Measurements from ENCODE around the gene C21orf91. TPM values are rescaled to one million over a fixed set of nuclear protein-coding genes. Genes with fewer than 3 reads are reported as not detected.

Gene C21orf91
- total RNA-seq, 1 donor from 2014 or later: 22.5 TPM

DNA sequence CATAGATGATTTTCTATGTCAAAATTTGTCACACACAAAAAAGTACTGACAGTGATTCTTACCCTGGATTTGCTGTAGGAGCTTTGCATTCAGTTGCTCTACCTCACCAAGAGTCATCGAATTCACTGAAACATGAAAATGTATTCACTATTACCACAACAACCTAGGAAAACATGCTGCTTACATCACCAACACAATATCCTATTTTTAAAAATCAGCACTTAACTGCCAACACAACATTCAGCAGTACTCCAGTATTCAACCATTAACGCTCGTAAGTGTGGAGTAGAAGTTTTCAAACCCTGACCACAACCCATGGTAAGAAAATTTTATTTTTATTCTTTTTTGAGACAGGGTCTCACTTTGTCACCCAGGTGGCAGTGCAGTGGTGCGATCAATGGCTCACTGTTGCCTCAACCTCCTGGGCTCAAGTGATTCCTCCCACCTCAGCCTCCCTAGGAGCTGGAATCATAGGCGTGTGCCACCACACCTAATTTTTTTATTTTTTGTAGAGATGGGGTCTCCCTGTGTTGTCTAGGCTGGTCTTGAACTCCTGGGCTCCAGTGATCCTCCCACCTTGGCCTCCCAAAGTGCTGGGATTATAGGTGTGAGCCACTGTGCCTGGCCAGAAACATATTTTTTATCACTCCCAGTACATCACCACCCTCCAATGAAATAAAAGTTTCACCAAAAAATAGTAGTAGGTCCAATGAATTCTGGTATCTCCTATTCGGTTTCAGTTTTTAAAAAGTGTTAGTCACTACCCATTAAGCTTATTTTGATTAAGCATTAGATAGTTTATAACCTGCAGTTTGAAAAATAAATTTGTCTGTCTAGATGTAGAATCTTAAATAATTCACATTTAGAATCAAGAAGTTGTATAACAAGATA is 23.8 kb downstream of the C21orf91 start:
- Mint-ChIP-seq H3K27me3 (ENCODE audit: low read depth) (no peaks in the 10 kb centered on the region), H3K36me3 (ENCODE audit: low read depth) (peaks cover 61% of the 10 kb centered on the region), H3K4me3 (ENCODE audit: low read depth) (peak overlapping the region; percentile 13), H3K9me3 (no peaks in the 10 kb centered on the region), H3K27ac (peak overlapping the region; percentile 69), H3K4me1 (ENCODE audit: low read depth) (peaks cover 52% of the 10 kb centered on the region)
- intact Hi-C loops (cut with micrococcal nuclease): loop anchor here (1.0 to 2.0 kb wide), 2 partner anchors 11 to 19 kb away; no protein-coding TSS in a partner anchor
- no peak for DNase-seq (ENCODE audit: low spot score)

DNA sequence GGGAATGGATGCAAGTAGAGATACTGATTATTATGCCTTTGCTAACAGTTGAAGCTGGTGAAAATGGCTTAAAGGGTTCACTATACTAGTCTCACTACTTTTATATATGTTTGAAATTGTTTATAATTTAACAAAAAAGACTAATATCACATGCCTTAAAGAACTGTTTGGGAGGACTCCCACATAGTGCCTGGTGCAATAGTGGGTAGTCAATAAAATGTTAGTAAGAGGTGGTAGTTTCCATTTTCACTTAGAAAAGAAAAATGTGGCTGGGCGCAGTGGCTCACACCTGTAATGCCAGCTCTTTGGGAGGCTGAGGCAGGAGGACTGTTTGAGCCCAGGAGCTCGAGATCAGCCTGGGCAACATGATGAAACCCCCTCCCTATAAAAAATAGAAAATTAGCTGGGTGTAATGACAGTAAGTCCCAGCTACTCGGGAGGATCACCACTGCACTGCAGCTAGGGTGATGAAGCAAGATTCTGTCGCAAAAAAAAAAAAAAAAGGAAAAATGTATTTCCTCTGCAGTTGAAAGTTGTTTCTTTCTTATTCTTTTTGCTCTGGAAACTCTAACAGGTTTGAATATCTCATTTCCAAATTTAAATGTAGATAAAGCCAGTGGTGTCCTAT is 24.5 kb downstream of the C21orf91 start:
- Mint-ChIP-seq H3K9me3 (no peaks in the 10 kb centered on the region), H3K36me3 (ENCODE audit: low read depth) (peaks cover 60% of the 10 kb centered on the region), H3K27ac (peak overlapping the region; percentile 76), H3K4me1 (ENCODE audit: low read depth) (peaks cover 57% of the 10 kb centered on the region), H3K27me3 (ENCODE audit: low read depth) (no peaks in the 10 kb centered on the region), H3K4me3 (ENCODE audit: low read depth) (peak overlapping the region; percentile 52)
- DNase-seq (ENCODE audit: low spot score): no peak
- intact Hi-C loops (cut with micrococcal nuclease): loop anchor here (2.0 kb wide), 1 partner anchor 18 kb away; no protein-coding TSS in a partner anchor

DNA sequence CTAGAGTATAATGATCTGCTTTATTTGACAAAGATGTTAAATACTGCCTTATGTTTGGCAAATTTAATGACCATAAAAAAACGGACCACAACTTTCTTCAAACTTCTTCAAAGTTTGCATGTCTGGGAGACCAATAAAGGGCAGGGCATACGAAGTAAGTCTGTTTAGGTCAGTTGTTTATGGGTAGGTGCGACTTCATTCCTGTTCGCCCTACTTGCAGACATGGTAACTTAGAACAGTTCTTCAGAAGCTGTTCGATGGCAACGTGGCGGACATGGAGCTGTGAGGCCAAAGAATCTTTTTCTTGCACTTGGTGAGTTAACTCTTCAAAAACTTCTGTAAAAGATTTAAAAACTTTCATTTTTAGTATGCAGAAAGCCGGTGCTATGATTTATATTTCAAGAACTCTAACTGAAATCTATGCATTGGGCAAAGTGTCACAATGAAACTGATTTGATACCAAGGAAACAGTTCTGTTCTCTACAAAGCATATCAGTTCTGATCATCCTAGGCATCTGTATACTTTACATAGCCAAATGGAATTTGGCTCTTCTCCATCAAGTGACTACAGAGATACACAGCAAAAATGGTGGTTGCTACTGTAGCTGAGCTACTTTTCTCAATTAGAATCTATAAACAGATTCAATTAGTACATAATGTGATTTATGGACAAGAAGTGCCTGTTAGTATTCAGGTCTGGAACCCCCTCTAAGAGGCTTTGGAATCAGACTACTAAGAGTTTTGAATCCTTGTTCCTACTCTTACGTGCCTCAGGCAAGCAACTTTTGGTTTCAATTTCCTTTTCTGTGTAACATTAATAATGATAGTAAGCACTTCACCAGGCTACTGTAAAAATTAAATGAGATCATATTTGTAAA is 25.7 kb downstream of the C21orf91 start:
- H3K36me3 Mint-ChIP-seq (ENCODE audit: low read depth): peaks cover 55% of the 10 kb centered on the region
- no peaks in the 10 kb centered on the region for H3K9me3 Mint-ChIP-seq
- H3K27me3 Mint-ChIP-seq (ENCODE audit: low read depth): no peaks in the 10 kb centered on the region
- DNase-seq (ENCODE audit: low spot score): no peak
- intact Hi-C loops (cut with micrococcal nuclease): loop anchor here (1.0 to 2.0 kb wide), 3 partner anchors 8 to 26 kb away; partner anchors contain the start of gene C21orf91
- peaks cover 59% of the 10 kb centered on the region for H3K4me1 Mint-ChIP-seq (ENCODE audit: low read depth)
- H3K27ac Mint-ChIP-seq: peak overlapping the region; percentile 76
- peak overlapping the region; percentile 52 for H3K4me3 Mint-ChIP-seq (ENCODE audit: low read depth)

DNA sequence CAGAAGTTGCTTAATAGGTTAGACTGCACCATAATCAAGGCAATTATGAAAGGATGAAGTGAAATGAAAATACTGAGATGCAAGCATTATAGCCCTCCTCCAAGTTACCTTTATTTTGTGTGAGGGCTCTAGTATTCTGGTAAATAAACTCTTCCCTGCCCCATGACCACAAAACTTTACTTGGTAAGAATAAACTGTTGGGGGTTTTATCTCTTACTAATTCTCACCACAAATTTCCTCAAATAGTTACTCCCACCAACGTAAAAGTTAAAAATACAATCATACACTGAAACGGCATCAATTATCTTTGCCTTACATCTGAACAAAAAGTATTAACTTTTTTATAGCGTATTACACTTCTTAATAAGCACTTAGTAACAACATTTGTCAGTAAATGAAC is 29.5 kb downstream of the C21orf91 start:
- H3K9me3 Mint-ChIP-seq: peaks cover 7% of the 10 kb centered on the region
- peaks cover 78% of the 10 kb centered on the region for H3K4me1 Mint-ChIP-seq (ENCODE audit: low read depth)
- H3K27ac Mint-ChIP-seq: peak overlapping the region; percentile 31
- no peak for DNase-seq (ENCODE audit: low spot score)
- peaks cover 56% of the 10 kb centered on the region for H3K36me3 Mint-ChIP-seq (ENCODE audit: low read depth)
- intact Hi-C loops (cut with micrococcal nuclease): loop anchor here (5.0 kb wide), 1 partner anchor 297 kb away; no protein-coding TSS in a partner anchor
- H3K27me3 Mint-ChIP-seq (ENCODE audit: low read depth): no peaks in the 10 kb centered on the region
- peak overlapping the region; percentile 49 for H3K4me3 Mint-ChIP-seq (ENCODE audit: low read depth)

DNA sequence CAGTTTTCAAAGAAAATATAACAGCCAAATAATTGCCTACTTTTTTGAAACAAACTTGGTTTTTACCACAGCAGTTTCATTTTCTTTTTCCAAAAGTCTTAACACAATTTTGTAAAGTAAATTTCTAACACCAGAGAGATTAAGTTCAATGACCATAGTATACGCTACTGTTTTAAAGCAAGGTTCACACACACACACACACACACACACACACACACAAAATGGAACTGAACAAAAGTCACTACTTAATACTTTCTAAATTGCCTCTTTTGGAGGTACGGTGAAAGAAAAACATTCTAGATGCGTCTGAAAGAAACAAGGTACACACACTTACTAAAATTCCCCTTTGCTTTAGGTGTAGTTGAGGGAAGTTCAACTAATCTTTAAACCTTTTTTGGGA is 30.1 kb downstream of the C21orf91 start:
- intact Hi-C loops (cut with micrococcal nuclease): loop anchor here (5.0 kb wide), 1 partner anchor 297 kb away; no protein-coding TSS in a partner anchor

DNA sequence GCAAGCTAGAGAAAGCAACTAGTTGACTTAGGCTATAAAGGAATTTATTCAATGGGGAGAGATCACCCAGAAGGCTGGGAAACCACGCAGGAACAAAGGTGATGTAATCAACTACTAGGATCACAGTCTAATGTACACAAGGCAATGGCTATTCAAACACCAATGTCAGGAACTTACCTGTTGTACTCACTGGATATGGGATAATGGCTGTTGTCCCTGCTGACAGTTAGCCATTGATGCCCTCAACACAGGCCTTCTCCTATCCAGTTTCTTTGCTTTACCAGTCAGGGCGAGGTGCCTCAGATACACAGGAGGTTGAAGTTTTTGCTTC is 32.3 kb downstream of the C21orf91 start:
- Mint-ChIP-seq H3K9me3 (peaks cover 7% of the 10 kb centered on the region), H3K27ac (peak overlapping the region; percentile 75), H3K4me3 (ENCODE audit: low read depth) (peak overlapping the region; percentile 52), H3K4me1 (ENCODE audit: low read depth) (peaks cover 91% of the 10 kb centered on the region), H3K36me3 (ENCODE audit: low read depth) (peaks cover 55% of the 10 kb centered on the region), H3K27me3 (ENCODE audit: low read depth) (no peaks in the 10 kb centered on the region)
- no peak for DNase-seq (ENCODE audit: low spot score)
- intact Hi-C loops (cut with micrococcal nuclease): loop anchor here (5.0 kb wide), 1 partner anchor 295 kb away; no protein-coding TSS in a partner anchor

More for the DNA sequence above, 30.1 kb downstream of the C21orf91 start:
- peaks cover 80% of the 10 kb centered on the region for H3K4me1 Mint-ChIP-seq (ENCODE audit: low read depth)
- peaks cover 7% of the 10 kb centered on the region for H3K9me3 Mint-ChIP-seq
- DNase-seq (ENCODE audit: low spot score): no peak
- peak overlapping the region; percentile 65 for H3K27ac Mint-ChIP-seq
- H3K36me3 Mint-ChIP-seq (ENCODE audit: low read depth): peaks cover 52% of the 10 kb centered on the region
- H3K27me3 Mint-ChIP-seq (ENCODE audit: low read depth): no peaks in the 10 kb centered on the region
- no peak overlapping the region for H3K4me3 Mint-ChIP-seq (ENCODE audit: low read depth)

DNA sequence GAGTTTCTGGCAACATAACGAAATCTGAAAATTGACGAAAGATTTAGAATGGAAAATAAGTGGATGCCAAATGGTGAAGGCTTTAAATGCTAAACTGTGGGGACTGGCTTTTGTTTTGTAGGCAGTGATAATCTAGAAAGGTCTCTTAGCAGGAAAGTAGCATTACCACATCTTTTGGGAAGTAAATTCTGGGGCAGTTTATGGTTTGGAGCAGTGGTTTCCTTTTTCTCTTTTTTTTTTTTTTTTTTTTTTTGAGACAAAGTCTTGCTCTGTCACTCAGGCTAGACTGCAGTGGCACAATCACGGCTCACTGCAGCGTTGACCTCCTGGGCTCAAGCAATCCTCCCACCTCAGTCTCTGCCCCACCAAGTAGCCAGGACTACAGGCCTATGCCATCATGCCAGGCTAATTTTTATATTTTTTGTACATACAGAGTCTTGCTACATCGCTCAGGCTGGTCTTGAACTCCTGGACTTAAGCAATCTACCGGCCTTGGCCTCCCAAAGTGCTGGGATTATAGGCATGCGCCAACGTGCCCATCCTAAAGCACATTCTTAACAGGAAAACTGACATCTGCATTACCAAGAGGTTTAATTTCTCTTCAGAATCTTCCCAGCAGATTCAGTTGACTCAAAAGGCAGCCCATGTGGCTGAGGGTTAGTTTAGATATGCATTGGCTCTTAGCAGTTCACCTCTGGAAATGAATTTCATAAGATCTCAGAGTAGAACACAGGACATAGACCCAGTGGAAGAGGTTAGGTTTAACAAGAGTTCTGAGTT is 32.9 kb downstream of the C21orf91 start:
- peaks cover 7% of the 10 kb centered on the region for H3K9me3 Mint-ChIP-seq
- intact Hi-C loops (cut with micrococcal nuclease): loop anchor here (5.0 kb wide), 1 partner anchor 294 kb away; no protein-coding TSS in a partner anchor
- DNase-seq (ENCODE audit: low spot score): no peak
- peak overlapping the region; percentile 75 for H3K27ac Mint-ChIP-seq
- H3K4me1 Mint-ChIP-seq (ENCODE audit: low read depth): peaks cover 91% of the 10 kb centered on the region
- H3K4me3 Mint-ChIP-seq (ENCODE audit: low read depth): peak overlapping the region; percentile 52
- no peaks in the 10 kb centered on the region for H3K27me3 Mint-ChIP-seq (ENCODE audit: low read depth)
- peaks cover 54% of the 10 kb centered on the region for H3K36me3 Mint-ChIP-seq (ENCODE audit: low read depth)

DNA sequence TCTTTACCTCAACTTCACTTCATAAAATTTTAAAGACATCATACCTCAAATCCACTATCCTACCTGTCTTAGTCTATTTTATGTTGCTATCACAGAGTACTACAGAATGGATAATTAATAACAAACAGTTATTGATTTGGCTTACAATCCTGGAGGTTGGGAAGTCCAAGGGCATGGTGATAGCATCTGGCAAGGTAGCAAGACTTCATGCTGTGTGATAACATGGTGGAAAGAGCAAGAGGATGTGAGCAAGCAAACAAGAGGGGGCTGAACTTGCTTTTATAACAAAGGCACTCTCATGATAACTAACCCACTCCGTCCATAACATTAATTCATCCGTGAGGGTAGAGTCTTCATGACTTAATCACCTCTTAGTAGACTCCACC is 33.8 kb downstream of the C21orf91 start:
- Mint-ChIP-seq H3K4me1 (ENCODE audit: low read depth) (peaks cover 92% of the 10 kb centered on the region), H3K36me3 (ENCODE audit: low read depth) (peaks cover 54% of the 10 kb centered on the region), H3K4me3 (ENCODE audit: low read depth) (peak overlapping the region; percentile 60), H3K9me3 (peaks cover 7% of the 10 kb centered on the region), H3K27me3 (ENCODE audit: low read depth) (no peaks in the 10 kb centered on the region), H3K27ac (peak overlapping the region; percentile 90)
- intact Hi-C loops (cut with micrococcal nuclease): loop anchor here (1.0 to 5.0 kb wide), 3 partner anchors 8 to 293 kb away; no protein-coding TSS in a partner anchor
- no peak for DNase-seq (ENCODE audit: low spot score)

DNA sequence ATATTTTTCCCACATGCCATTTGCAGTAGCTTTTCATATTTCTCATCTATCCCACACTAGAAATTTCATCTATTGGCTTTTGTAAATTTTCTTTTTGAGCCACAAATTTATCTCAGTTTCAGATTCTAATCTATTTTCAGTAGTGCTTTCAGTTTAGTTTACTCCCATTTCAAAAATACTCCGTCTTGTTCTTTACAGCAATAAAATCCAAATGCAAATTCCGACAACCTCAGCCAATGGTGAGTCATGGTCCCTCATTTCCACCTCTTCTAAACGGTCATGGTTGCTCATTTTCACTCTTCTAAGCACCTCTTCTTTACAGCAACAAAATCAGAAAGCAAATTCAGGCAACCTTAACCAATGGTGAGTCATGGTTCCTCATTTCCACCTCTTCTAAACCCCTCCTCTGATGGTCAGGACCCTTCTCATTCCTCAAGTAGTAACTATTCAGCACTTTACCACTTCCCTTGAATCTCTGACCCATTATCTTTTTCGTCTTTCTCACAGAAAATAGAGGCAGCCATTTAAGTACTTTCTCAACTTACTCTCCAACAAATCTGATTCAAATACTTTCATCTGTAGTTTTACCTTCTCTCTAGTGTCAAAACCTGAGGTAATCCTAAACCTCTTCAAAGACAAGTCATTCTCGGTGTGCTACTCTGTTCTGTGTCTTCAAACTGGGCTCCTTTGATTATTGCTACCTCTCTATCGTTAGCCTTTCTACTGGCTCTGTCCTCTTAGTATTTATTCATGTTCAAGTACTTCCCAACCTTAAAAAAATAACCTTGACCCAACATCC is 34.4 kb downstream of the C21orf91 start:
- H3K4me3 Mint-ChIP-seq (ENCODE audit: low read depth): peak overlapping the region; percentile 60
- H3K27me3 Mint-ChIP-seq (ENCODE audit: low read depth): no peaks in the 10 kb centered on the region
- intact Hi-C loops (cut with micrococcal nuclease): loop anchor here (1.0 to 5.0 kb wide), 8 partner anchors 8 to 293 kb away; partner anchors contain the start of gene C21orf91
- H3K36me3 Mint-ChIP-seq (ENCODE audit: low read depth): peaks cover 59% of the 10 kb centered on the region
- no peak for DNase-seq (ENCODE audit: low spot score)
- peaks cover 7% of the 10 kb centered on the region for H3K9me3 Mint-ChIP-seq
- peak overlapping the region; percentile 90 for H3K27ac Mint-ChIP-seq
- peaks cover 95% of the 10 kb centered on the region for H3K4me1 Mint-ChIP-seq (ENCODE audit: low read depth)

DNA sequence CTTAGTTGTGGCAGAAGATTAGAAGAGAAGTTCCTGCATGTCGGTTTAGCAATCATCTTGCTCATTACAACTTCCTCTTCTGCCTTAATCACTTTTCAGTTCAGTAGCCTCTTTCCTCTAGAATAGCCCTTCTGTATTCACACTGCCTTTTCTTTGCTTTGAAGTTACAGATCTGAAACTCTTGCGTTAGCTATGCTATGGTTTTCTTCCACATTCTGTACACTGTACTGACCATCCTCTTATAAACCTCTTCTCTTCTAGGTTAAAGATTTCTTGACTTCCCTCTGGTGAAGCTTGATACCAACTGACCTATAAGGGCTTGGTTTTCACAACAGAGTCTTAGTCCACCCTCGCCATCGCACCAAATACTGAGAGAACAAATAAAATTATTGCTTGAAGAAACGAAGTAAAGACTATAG is 35.0 kb downstream of the C21orf91 start:
- Mint-ChIP-seq H3K27ac (peak overlapping the region; percentile 90), H3K4me3 (ENCODE audit: low read depth) (peak overlapping the region; percentile 60), H3K36me3 (ENCODE audit: low read depth) (peaks cover 63% of the 10 kb centered on the region), H3K27me3 (ENCODE audit: low read depth) (no peaks in the 10 kb centered on the region), H3K4me1 (ENCODE audit: low read depth) (peaks cover 95% of the 10 kb centered on the region), H3K9me3 (peaks cover 7% of the 10 kb centered on the region)
- intact Hi-C loops (cut with micrococcal nuclease): loop anchor here (1.0 to 5.0 kb wide), 6 partner anchors 8 to 173 kb away; partner anchors contain the start of gene C21orf91
- DNase-seq (ENCODE audit: low spot score): no peak

Data from activated T-helper 2 cell treated with anti-CD3 and anti-CD28 coated beads, Interferon-gamma antibody, Interleukin-2, Interleukin-4, amounts not matched to agents 10 μg/mL and 5 μg/mL and 100 μg/mL, durations not matched to agents 14 hours and 24 hours and 36 hours (primary cell).